Activated CD4-positive, alpha-beta T cell treated with anti-CD3 and anti-CD28 coated beads for 36 hours (primary cell): Measurements from ENCODE around the gene PTPRO. TPM values are rescaled to one million over a fixed set of nuclear protein-coding genes. Genes with fewer than 3 reads are reported as not detected.

Source experiments
- ATAC-seq: fragments of 200-7000 bp; cut with Tn5 transposase; one replicate; pipeline ENCODE4 v1.10.0; 2021; ENCODE audit warnings: mild to moderate bottlenecking, moderate library complexity
- CTCF ChIA-PET: fragments of 350-600 bp; sonication (Branson Sonifier 250); formaldehyde crosslinking; loops from one replicate; lab custom pipeline; 2021; ENCODE audit warnings: antibody characterized with exemption; lab: Charles Lee
- POLR2A ChIA-PET: fragments of 350-600 bp; sonication (Branson Sonifier 250); formaldehyde crosslinking; loops from one replicate; lab custom pipeline; 2021; ENCODE audit warnings: antibody characterized with exemption, inconsistent platforms; lab: Charles Lee
- DNase-seq: peaks from one replicate; pipeline ENCODE4 v3.0.0-alpha.2; 2020
- H3K27ac Mint-ChIP-seq: one replicate; pipeline ENCODE4 v1.8.0; 2021; ENCODE audit warnings: mixed read lengths
- H3K27me3 Mint-ChIP-seq: one replicate; pipeline ENCODE4 v1.8.0; 2021; ENCODE audit warnings: mixed read lengths
- H3K36me3 Mint-ChIP-seq: one replicate; pipeline ENCODE4 v1.8.0; 2021; ENCODE audit warnings: low read depth, mixed read lengths
- H3K4me1 Mint-ChIP-seq: one replicate; pipeline ENCODE4 v1.8.0; 2021; ENCODE audit warnings: mixed read lengths
- H3K4me3 Mint-ChIP-seq: one replicate; pipeline ENCODE4 v1.8.0; 2021; ENCODE audit warnings: mild to moderate bottlenecking, moderate library complexity, mixed read lengths
- H3K9me3 Mint-ChIP-seq: one replicate; pipeline ENCODE4 v1.8.0; 2021; ENCODE audit warnings: low read depth, mixed read lengths
- intact Hi-C, 2 experiments: fragments of 100-400 bp; cut with DNase I in 1 of 2; cut with micrococcal nuclease in 1 of 2; formaldehyde crosslinking; loops; one replicate each; pipeline versions ENCODE4 v1.14.2 to v1.15.1; 2022 to 2024; cut with DNase I, micrococcal nuclease
- total RNA-seq, 2 experiments: library from RNA; stranded (reverse); gene quantifications; one replicate each; pipeline ENCODE4 v1.2.3, GENCODE V29; 2021

Gene PTPRO
- total RNA-seq, 2 experiments from 2014 or later, result 0.46 to 0.49 TPM

DNA sequence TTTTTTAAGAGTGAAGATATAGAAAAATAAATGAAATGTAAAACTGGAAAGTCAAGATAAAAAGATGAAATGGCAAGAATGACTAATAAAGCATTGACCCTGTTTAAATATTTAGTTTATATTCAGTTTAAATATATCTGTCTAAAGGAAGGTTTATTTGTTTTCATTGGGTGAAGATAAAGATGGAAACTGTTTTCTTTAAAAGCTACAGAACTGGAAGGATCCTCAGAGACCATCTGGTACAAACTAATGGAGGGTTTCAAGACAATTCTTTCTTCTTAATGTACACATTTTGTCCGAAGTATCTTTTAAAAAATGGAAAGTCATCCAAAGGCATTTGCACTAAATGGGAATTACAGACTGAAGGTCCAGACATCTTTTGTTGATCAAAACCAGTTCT is 324.3 kb downstream of the PTPRO start:
- no peak for ATAC-seq
- no peaks in the 10 kb centered on the region for H3K36me3 Mint-ChIP-seq
- no peak overlapping the region for H3K27ac Mint-ChIP-seq
- H3K4me1 Mint-ChIP-seq, result no peaks in the 10 kb centered on the region
- POLR2A ChIA-PET, result no interaction called here
- no peak overlapping the region for H3K4me3 Mint-ChIP-seq
- no peaks in the 10 kb centered on the region for H3K9me3 Mint-ChIP-seq
- CTCF ChIA-PET, result no interaction called here
- no peaks in the 10 kb centered on the region for H3K27me3 Mint-ChIP-seq
- intact Hi-C loops, result no loop called here
- DNase-seq, result no peak

Other genes with a start within 250 kb of the PTPRO start
- not detected for gene RERG, start 101.1 kb upstream of the PTPRO start, total RNA-seq